HG03432 (cell line): ENCODE results near the gene RNFT1.
A peak's percentile ranks its signal among the peaks of the same experiment; 100 is the strongest.
"Not testable (repeated sequence)": the region's sequence is repeated elsewhere in the genome, so short reads cannot be mapped to it uniquely, and the experiment has no call there.

Experiments used
- ATAC-seq: cut with Tn5 transposase; IDR thresholded peaks from one replicate; pipeline ENCODE4 v1.9.1; 2021; ENCODE audit warnings: mild to moderate bottlenecking, moderate library complexity; ENCODE audit not compliant: unreplicated experiment

Gene RNFT1, protein sequence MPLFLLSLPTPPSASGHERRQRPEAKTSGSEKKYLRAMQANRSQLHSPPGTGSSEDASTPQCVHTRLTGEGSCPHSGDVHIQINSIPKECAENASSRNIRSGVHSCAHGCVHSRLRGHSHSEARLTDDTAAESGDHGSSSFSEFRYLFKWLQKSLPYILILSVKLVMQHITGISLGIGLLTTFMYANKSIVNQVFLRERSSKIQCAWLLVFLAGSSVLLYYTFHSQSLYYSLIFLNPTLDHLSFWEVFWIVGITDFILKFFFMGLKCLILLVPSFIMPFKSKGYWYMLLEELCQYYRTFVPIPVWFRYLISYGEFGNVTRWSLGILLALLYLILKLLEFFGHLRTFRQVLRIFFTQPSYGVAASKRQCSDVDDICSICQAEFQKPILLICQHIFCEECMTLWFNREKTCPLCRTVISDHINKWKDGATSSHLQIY

GRCh38 chr17:59964482-59965328 lies at the start of gene RNFT1:
Gene RNFT1, minus strand, starts transcription at chr17:59964740. Its CDS starts 77 bp downstream, at chr17:59964663.
- peak; percentile 86 for ATAC-seq

DNA sequence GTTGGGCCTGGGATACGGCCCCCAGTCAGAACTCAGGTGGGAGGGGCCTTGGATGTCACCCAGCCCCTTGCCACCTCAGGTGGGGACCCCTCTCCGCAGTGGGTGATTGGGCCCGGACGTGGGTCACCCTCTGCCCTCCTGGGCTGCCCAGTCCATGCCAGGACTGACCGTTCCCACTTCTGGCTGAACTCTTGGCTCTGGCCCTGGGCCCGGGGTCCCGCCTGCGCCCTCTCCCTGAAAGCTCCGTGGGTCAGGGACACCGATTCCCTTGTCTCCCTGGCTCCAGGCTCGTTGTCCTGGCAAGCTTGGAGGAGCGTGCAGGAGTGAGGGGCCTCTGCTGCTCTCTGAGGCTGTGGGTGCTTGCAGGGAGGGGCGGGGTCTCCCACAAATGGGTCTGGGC lies 44.8 kb upstream of the RNFT1 start:
- not testable (repeated sequence) for ATAC-seq

DNA sequence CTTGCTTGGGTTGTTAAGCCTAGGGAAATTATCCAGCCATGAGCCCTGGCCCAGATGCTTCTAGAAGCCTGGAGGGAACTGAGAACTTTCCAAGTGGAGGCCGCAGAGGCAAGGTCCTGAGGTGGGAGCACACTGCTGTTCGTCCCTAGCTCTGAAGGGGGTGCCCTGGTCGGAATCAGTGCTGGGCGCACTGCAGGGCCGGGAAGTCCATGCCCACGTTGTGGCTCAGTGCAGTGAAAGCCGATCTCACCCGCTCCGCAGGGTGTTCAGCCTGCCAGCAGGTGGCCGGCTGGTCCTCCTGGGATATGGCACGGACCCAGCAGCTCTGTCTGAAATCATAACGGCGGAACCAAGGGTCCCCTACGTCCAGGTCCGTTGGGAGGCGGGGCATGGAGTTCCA lies 43.8 kb upstream of the RNFT1 start:
- not testable (repeated sequence) for ATAC-seq

GRCh38 chr17:60006160-60006559 lies 41.6 kb upstream of the RNFT1 start:
- no peak for ATAC-seq

DNA sequence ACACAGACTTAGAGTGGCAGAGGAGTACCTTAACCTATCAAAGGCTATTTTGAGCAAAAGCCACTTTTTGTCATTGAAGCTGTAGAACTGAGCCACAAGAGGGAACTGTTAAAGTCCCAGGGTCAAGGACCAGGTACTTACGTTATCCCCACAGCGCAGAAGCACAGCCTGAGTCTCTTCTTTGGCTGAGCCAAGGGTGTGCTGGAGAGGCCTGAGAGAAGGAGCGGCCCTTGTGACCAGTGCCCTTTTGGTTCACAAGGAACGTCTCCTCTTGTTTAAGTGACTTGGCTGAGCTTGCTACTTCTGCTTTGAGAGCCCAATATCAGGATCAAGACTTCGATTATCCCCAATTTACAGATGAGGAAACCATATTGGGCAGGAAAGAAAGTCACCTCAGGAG lies 40.0 kb upstream of the RNFT1 start:
- not testable (repeated sequence) for ATAC-seq

- ATAC-seq = not testable (repeated sequence)
Observed at GRCh38 chr17:60002405-60002804, 37.9 kb upstream of the RNFT1 start.

- not testable (repeated sequence) for ATAC-seq
Observed at GRCh38 chr17:59996608-59997007, 32.1 kb upstream of the RNFT1 start.

- not testable (repeated sequence) for ATAC-seq
Observed at GRCh38 chr17:59975166-59975565, 10.6 kb upstream of the RNFT1 start.

DNA sequence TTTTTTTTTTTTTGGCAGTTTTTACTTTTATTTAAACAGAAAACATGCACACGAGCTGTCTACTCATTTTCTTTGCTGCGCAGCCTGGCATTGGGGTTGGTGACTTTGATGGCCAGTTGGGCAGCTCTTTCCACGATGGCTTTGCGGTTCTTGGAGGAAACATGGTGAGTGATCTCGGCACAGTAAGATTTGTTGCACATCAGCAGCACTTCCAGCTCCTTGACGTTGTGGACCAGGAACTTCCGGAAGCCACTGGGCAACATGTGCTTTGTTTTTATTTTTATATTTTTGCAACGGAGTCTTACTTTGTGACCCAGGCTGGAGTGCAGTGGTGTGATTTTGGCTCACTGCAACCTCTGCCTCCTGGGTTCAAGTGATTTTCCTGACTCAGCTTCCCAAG lies 8.9 kb upstream of the RNFT1 start:
- not testable (repeated sequence) for ATAC-seq

GRCh38 chr17:59972778-59973177 lies 8.2 kb upstream of the RNFT1 start:
- no peak for ATAC-seq

GRCh38 chr17:59971771-59972170 lies 7.2 kb upstream of the RNFT1 start:
- not testable (repeated sequence) for ATAC-seq

GRCh38 chr17:59963738-59964481 lies 630 bp downstream of the RNFT1 start:
- peak; percentile 45 for ATAC-seq

DNA sequence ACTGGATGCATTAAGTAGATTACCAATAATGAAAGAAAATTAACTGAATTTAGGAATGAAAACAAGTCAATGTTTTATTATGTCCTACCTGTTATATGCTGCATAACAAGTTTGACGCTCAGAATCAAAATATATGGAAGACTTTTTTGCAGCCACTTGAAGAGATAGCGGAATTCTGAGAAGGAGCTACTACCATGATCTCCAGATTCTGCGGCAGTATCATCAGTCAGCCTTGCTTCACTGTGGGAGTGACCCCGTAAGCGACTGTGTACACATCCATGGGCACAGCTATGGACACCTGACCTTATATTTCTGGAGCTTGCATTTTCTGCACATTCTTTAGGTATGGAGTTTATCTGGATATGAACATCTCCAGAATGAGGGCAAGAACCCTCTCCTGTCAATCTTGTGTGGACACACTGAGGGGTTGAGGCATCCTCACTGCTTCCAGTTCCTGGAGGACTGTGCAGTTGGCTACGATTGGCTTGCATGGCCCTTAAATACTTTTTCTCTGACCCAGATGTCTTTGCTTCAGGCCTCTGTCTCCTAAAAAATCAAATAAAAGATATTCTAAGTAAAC lies 1.7 kb downstream of the RNFT1 start:
- ATAC-seq = no peak

GRCh38 chr17:59959574-59959973 lies 5.0 kb downstream of the RNFT1 start:
- not testable (repeated sequence) for ATAC-seq

DNA sequence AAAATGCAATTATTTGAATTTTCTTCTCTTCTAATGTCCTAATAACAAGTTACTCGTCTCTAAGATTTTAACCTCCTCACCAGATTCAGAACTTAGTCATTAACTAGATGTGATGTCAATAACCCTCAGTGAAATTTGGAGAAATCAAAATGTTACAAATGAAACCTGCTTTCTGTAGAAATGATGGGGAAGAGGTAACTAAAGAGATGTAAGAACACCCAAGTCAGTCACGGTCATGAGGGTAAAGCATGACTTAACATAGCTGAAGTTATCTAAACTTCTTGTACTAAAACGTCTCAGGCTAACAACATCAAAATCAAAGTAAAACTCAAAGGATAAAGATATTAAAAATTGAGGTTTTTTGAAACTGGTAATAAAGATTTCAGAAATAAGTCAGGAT lies 9.7 kb downstream of the RNFT1 start:
- ATAC-seq = no peak

DNA sequence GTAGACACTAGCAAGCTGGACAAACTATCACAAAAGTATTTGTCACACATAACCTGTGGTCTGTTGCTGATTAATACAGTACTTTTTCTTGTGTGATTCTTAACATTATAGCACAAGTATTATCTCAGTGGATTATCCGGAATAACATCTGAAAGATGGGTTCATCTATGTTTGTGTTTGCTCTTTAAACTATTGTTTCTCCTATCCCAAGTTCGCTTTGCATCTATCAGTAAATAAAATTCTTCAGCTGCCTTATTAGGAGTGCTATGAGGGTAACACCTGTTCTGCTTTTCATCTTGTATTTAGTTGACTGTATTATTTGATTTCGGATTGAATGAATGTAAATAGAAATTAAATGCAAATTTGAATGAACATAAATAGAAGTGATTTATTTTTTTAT lies 14.5 kb downstream of the RNFT1 start:
- ATAC-seq = no peak

DNA sequence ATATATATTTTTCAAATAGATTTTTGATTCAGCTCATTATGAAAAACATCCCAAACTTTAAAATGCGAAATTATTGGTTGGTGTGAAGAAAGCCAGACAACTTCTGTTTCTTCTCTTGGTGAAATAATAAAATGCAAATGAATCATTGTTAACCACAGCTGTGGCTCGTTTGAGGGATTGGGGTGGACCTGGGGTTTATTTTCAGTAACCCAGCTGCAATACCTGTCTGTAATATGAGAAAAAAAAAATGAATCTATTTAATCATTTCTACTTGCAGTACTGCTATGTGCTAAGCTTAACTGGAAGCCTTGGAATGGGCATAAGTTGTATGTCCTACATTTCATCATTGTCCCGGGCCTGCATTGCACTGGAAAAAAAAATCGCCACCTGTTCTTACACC lies 17.2 kb downstream of the RNFT1 start:
- not testable (repeated sequence) for ATAC-seq

GRCh38 chr17:59946433-59946832 lies 18.1 kb downstream of the RNFT1 start:
- ATAC-seq = not testable (repeated sequence)

DNA sequence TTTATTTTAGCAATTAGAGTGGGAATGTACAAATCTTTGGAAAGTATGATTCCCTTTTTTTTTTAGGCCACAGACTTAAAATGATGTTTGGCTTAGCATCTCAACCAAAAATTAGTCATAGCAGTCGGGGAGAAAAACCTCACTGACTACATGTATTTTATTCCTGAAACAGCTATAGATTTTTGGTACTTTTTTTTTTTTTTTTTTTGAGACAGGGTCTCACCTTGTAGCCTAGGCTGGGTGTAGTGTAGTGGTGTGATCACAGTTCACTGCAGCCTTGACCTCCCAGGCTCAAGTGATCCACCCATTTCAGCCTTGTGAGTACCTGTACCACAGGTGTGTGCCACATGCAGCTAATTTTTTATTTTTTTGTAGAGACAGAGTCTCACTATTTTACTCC lies 23.4 kb downstream of the RNFT1 start:
- no peak for ATAC-seq

DNA sequence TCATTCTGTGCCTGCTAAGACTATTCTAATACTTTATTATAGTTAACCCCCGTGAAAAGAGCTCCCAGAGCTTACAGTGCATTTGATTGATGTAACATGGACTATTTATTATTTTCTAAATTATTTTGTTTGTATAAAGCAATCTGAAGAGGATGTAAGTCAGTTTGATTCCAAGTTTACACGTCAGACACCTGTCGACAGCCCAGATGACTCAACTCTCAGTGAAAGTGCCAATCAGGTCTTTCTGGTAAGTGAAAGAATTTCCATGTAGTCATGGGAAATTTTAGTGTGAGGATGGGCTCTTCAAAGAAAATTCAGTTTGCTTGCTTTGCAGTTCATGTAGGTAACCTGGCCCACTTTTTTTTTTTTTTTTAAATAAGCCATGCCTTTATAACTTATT lies 23.8 kb downstream of the RNFT1 start:
- not testable (repeated sequence) for ATAC-seq

DNA sequence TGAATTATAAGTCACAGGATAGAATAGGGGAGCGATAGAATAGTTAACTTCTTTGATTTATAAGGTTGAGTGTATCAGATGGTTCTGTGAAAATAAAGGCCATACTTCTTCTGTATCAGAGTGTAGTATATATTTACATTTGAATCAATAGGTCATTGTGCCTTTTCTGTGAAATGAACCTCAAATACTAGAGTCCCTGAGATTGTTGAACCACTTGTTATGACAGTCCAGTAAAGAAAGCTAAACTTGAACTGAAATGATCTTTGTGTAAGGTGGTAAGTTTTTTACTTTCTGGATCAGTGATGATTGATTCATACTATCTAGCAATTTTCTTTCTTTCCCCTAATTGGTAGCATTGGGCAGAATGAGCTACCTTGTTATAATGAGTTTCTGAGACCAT lies 31.2 kb downstream of the RNFT1 start:
- not testable (repeated sequence) for ATAC-seq
